HG03159 (cell line): ENCODE results near the gene MARCHF6.

ENCODE experiments used
- ATAC-seq: cut with Tn5 transposase; IDR thresholded peaks from one replicate; pipeline ENCODE4 v1.9.1; 2021; ENCODE audit warnings: mild to moderate bottlenecking, moderate library complexity; ENCODE audit not compliant: unreplicated experiment

The MARCHF6 gene, protein sequence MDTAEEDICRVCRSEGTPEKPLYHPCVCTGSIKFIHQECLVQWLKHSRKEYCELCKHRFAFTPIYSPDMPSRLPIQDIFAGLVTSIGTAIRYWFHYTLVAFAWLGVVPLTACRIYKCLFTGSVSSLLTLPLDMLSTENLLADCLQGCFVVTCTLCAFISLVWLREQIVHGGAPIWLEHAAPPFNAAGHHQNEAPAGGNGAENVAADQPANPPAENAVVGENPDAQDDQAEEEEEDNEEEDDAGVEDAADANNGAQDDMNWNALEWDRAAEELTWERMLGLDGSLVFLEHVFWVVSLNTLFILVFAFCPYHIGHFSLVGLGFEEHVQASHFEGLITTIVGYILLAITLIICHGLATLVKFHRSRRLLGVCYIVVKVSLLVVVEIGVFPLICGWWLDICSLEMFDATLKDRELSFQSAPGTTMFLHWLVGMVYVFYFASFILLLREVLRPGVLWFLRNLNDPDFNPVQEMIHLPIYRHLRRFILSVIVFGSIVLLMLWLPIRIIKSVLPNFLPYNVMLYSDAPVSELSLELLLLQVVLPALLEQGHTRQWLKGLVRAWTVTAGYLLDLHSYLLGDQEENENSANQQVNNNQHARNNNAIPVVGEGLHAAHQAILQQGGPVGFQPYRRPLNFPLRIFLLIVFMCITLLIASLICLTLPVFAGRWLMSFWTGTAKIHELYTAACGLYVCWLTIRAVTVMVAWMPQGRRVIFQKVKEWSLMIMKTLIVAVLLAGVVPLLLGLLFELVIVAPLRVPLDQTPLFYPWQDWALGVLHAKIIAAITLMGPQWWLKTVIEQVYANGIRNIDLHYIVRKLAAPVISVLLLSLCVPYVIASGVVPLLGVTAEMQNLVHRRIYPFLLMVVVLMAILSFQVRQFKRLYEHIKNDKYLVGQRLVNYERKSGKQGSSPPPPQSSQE

GRCh38 chr5:10353241-10354047 lies at the start of gene MARCHF6:
Gene MARCHF6, plus strand, starts transcription at chr5:10353695. Its CDS starts 204 bp downstream, at chr5:10353899.
- peak; percentile 81 for ATAC-seq

DNA sequence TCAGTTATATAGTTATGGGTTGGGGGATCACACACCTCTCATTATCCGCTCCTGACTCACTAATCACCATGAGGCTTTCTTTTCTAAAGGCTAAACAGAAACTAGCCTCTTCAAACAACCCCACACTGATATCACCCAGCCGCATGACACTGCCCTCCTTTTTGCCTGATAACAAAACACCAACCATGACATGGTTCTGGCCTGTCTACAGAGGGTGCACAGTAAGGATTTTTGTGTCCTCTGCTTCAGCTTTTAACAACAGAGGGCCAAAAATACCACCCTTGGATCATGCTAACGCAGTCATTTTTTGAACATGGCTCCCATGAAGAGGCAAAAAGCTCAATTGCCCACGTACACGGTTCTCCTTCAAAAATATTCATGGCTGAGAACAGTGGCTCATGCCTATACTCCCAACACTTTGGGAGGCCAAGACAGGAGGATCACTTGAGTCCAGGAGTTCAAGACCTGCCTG lies 49.8 kb upstream of the MARCHF6 start:
- no peak for ATAC-seq

DNA sequence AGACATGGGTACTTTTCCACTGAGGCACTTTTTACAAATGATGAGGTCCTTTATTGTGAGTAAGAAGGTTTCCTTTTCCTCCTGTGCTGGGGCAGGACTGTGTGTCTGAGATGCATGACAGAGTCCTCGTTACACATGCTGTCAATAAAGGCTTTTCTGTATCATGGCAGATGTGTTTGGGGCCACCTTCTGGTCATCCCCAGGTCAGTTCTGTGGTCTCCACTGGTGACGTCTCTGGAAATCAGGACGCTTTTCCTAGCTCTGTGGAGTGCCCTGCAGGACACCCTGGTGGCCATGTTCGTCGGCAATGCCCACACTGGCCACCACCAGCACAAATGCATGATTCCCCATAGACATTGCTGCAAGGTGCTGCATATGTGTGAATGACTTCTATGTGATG lies 48.6 kb upstream of the MARCHF6 start:
- ATAC-seq: no peak

DNA sequence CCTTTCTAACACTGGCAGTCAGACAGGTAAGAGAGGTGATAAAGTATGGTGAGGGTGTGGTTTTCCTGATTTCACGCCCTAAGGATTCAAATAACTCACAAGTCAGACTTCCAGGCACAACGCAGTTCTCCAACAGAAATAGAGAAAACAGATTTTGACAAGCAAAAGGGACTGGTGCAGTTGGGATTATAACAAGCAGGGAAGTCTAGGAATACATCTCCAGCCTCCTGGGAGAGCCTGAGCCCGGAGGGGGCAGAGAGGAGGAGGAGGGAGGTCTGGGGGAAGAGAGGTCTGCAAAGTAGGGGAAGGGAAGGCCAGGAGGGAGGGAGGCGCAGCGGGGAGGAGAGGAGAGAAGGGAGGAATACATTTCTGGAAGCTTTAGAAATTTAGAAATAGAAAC lies 47.4 kb upstream of the MARCHF6 start:
- no peak for ATAC-seq

DNA sequence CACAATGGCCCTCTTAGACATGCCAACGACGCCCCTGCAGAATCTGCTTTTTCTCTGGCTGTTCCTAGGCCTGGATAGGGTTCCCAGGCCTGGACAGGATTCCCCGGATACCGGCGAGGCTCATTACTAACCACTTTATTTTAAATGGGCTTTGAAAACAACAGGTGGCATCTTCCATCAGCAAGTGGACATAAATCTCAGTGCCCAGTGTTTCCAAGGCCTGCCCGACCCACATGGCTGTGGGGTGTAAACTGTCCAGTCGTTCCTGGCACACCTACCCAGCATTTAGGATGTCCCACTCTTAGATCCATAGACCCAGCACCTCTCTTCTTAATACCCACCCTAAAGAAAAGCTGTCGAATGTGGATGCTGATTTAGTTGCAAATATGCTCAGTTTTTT lies 46.7 kb upstream of the MARCHF6 start:
- ATAC-seq: no peak

DNA sequence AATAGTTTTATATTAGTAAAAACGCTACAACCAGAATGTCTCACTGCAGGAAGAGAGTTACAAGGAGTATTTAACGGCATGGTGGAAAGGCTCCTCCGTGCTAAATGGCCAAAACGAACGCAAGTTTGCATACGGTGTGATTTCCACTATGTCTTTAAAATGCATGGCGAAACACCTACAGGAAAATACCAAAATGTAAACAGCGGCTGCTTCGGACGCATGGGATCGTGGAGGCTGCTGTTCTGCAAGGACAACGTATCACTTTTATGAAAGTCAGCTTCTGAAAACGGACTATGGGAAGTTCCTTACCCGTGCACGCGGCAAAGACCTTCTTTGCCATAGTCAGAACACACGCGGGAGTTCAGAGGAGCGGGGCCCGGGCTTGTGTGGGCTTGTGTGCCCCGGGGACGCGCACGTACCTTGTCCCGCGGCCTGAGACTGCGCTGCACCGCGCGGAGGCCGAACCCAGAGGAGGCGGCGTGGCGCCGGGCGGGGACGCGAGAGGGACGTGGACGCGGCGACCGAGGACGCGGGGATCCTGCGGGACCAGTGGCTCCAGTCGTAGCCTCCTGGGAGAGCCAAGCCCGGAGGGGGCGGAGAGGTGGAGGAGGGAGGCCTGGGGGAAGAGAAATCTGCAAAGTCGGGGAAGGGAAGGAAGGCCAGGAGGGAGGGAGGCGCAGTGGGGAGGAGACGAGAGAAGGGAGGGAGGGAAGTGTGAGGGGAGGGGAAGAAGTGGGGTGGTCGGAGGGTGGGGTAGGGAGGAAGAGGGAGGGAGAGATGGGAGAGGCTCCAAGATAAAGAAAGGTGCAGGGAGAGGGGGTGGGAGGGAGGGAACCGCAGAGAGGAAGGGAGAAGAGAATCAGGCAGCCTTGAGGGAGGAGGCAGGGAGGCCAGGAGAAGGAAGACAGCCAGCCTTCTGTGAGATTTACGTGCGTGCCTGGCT lies 46.0 kb upstream of the MARCHF6 start, which contains the start of gene CMBL:
CMBL (minus strand) TSS at position 697 of the 943 bp plus-strand sequence. CDS start 17,140 bp downstream, outside the sequence.
- peak; percentile 77 for ATAC-seq

GRCh38 chr5:10308844-10309243 lies 44.7 kb upstream of the MARCHF6 start:
- no peak for ATAC-seq

- ATAC-seq: no peak
These were observed 43.3 kb upstream of the MARCHF6 start for GRCh38 chr5:10310066-10310779.

DNA sequence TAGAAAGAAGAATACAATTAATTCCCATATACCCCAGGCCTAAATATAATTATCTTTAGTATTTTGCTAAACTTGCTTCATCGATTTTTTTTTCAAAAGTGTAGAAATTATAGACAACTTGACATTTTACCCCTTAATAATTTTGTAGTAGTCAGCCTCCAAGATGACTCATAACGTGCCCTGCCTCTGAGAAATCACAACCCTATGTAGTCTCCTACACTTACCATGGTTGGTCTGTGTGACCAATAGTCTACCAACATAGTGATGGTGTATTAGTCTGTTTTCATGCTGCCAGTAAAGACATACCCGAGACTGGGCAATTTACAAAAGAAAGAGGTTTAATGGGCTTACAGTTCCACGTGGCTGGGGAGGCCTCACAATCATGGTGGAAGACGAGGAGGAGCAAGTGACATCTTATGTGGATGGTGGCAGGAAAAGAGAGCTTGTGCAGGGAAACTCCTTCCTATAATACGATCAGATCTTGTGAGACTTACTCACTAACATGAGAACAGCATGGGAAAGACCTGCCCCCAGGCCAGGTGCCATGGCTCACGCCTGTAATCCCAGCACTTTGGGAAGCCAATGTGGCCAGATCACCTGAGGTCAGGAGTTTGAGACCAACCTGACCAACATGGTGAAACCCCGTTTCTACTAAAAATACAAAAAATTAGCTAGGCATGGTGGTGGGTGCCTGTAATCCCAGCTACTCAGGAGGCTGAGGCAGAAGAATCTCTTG lies 42.5 kb upstream of the MARCHF6 start:
- ATAC-seq: peak; percentile 54

- no peak for ATAC-seq
These were observed 41.7 kb upstream of the MARCHF6 start for GRCh38 chr5:10311595-10312425.

GRCh38 chr5:10315201-10315600 lies 38.3 kb upstream of the MARCHF6 start:
- no peak for ATAC-seq

DNA sequence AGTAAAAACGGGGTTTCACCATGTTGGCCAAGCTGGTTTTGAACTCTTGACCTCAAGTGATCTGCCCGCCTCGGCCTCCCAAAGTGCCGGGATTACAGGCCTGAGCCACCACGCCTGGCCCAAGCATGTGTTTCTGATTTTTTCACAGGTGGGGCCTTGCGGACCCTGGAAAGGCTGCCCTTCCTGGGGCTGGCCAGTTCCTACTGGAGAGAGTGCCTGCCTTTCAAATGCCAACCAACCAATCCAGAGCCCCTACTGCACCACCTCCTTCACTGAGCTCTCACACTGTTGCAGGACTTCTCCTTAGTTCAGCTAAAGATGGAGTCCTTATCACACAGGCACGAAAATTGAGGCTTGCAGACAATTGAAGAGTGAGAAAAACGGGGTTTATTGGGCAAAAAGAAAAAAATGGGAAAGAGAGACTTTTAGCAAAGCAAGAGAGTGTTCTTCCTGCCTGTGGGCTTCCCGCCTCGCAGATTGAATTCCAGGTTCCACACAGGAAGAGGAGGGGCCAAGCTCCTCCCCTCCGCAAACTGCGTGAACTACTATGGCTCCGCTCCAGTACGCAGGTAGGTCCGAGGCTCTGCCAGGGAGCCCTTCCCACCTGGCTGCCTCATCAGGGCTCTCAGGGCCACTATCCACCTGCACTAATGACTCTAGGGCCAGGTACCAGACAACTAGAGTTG lies 37.5 kb upstream of the MARCHF6 start:
- no peak for ATAC-seq

GRCh38 chr5:10317825-10318682 lies 35.4 kb upstream of the MARCHF6 start:
- ATAC-seq: peak; percentile 73

GRCh38 chr5:10319202-10319851 lies 34.2 kb upstream of the MARCHF6 start:
- no peak for ATAC-seq

GRCh38 chr5:10320793-10321192 lies 32.7 kb upstream of the MARCHF6 start:
- ATAC-seq: no peak
